GM12801 (cell line): ENCODE data around the gene SLC22A17.

Source experiments
- CTCF ChIP-seq: IDR thresholded peaks from one replicate; pipeline ENCODE4 v1.5.1; 2011; ENCODE audit warnings: control low read depth; ENCODE audit not compliant: insufficient read length; ENCODE audit errors: extremely low read depth

SLC22A17 gene

GRCh38 chr14:23351681-23352505, 794 bp downstream of the SLC22A17 start:
- TF ChIP-seq CTCF, result no peak

GRCh38 chr14:23349156-23349845, 3.4 kb downstream of the SLC22A17 start:
- no peak for TF ChIP-seq CTCF

- TF ChIP-seq CTCF, result no peak
Observed at GRCh38 chr14:23348297-23348655, 4.4 kb downstream of the SLC22A17 start.

GRCh38 chr14:23347406-23348296, 5.0 kb downstream of the SLC22A17 start:
- no peak for TF ChIP-seq CTCF

- no peak for TF ChIP-seq CTCF
Observed at GRCh38 chr14:23346693-23347405, 5.8 kb downstream of the SLC22A17 start.

- no peak for TF ChIP-seq CTCF
Observed at GRCh38 chr14:23345987-23346692, 6.5 kb downstream of the SLC22A17 start.
